HUES6 (cell line): ENCODE results near the gene CFAP100.

ENCODE experiments used
- H3K27ac ChIP-seq: 2 replicates; pipeline ENCODE4 v1.7.0; 2013; ENCODE audit warnings: low read depth, mild to moderate bottlenecking, low read length, inconsistent platforms
- H3K27me3 ChIP-seq: 2 replicates; pipeline ENCODE4 v1.6.1; 2013; ENCODE audit warnings: low read length; ENCODE audit not compliant: control insufficient read depth, insufficient read depth
- H3K36me3 ChIP-seq: 2 replicates; pipeline ENCODE4 v1.6.1; 2013; ENCODE audit warnings: low read length; ENCODE audit not compliant: control insufficient read depth, insufficient read depth
- H3K4me1 ChIP-seq: 2 replicates; pipeline ENCODE4 v1.6.1; 2013; ENCODE audit warnings: low read length; ENCODE audit not compliant: control insufficient read depth, insufficient read depth
- H3K4me3 ChIP-seq: 2 replicates; pipeline ENCODE4 v1.5.1; 2013; ENCODE audit warnings: low read depth, low read length
- H3K9ac ChIP-seq: one replicate; pipeline ENCODE4 v1.6.1; 2013; ENCODE audit warnings: mild to moderate bottlenecking, low read length
- H3K9me3 ChIP-seq: 2 replicates; pipeline ENCODE4 v1.6.1; 2013; ENCODE audit warnings: low read depth, low read length; ENCODE audit not compliant: control insufficient read depth, insufficient read depth

CFAP100 gene

GRCh38 chr3:126448893-126449180, 54.1 kb downstream of the CFAP100 start:
- no peaks in the 10 kb centered on the region for H3K27me3 ChIP-seq
- H3K9me3 ChIP-seq: no peaks in the 10 kb centered on the region
- H3K4me3 ChIP-seq: no peak overlapping the region
- no peak overlapping the region for H3K27ac ChIP-seq
- no peak overlapping the region for H3K9ac ChIP-seq
- H3K36me3 ChIP-seq: peaks cover 48% of the 10 kb centered on the region
- H3K4me1 ChIP-seq: peaks cover 5% of the 10 kb centered on the region; the same call in 1 of the 2 replicates

GRCh38 chr3:126449621-126450051, 54.9 kb downstream of the CFAP100 start:
- no peak overlapping the region for H3K4me3 ChIP-seq
- no peaks in the 10 kb centered on the region for H3K9me3 ChIP-seq
- peaks cover 54% of the 10 kb centered on the region for H3K36me3 ChIP-seq
- H3K27ac ChIP-seq: no peak overlapping the region
- peaks cover 5% of the 10 kb centered on the region; the same call in 1 of the 2 replicates for H3K4me1 ChIP-seq
- H3K9ac ChIP-seq: no peak overlapping the region
- no peaks in the 10 kb centered on the region for H3K27me3 ChIP-seq

- no peaks in the 10 kb centered on the region for H3K9me3 ChIP-seq
- no peak overlapping the region for H3K27ac ChIP-seq
- no peak overlapping the region for H3K4me3 ChIP-seq
- H3K4me1 ChIP-seq: peaks cover 5% of the 10 kb centered on the region; the same call in 1 of the 2 replicates
- no peak overlapping the region for H3K9ac ChIP-seq
- peaks cover 60% of the 10 kb centered on the region for H3K36me3 ChIP-seq
- no peaks in the 10 kb centered on the region for H3K27me3 ChIP-seq
Measured at GRCh38 chr3:126450219-126450618, 55.5 kb downstream of the CFAP100 start.

GRCh38 chr3:126450744-126451143, 56.0 kb downstream of the CFAP100 start:
- Histone ChIP-seq H3K27ac (no peak overlapping the region), H3K36me3 (peaks cover 58% of the 10 kb centered on the region), H3K4me3 (no peak overlapping the region), H3K9ac (no peak overlapping the region), H3K4me1 (peaks cover 5% of the 10 kb centered on the region; the same call in 1 of the 2 replicates), H3K27me3 (no peaks in the 10 kb centered on the region), H3K9me3 (no peaks in the 10 kb centered on the region)

- Histone ChIP-seq H3K27me3 (no peaks in the 10 kb centered on the region), H3K9ac (no peak overlapping the region), H3K4me1 (peaks cover 2% of the 10 kb centered on the region; the same call in 1 of the 2 replicates), H3K4me3 (no peak overlapping the region), H3K36me3 (peaks cover 61% of the 10 kb centered on the region), H3K27ac (no peak overlapping the region), H3K9me3 (no peaks in the 10 kb centered on the region)
Measured at GRCh38 chr3:126451511-126451910, 56.8 kb downstream of the CFAP100 start.

GRCh38 chr3:126452213-126452612, 57.5 kb downstream of the CFAP100 start:
- Histone ChIP-seq H3K27ac (no peak overlapping the region), H3K4me1 (no peaks in the 10 kb centered on the region), H3K9ac (no peak overlapping the region), H3K4me3 (no peak overlapping the region), H3K27me3 (no peaks in the 10 kb centered on the region), H3K36me3 (peaks cover 68% of the 10 kb centered on the region), H3K9me3 (no peaks in the 10 kb centered on the region)

- Histone ChIP-seq H3K9ac (no peak overlapping the region), H3K4me1 (no peaks in the 10 kb centered on the region), H3K27me3 (no peaks in the 10 kb centered on the region), H3K36me3 (peaks cover 78% of the 10 kb centered on the region), H3K9me3 (no peaks in the 10 kb centered on the region), H3K27ac (no peak overlapping the region), H3K4me3 (no peak overlapping the region)
Measured at GRCh38 chr3:126454025-126454424, 59.3 kb downstream of the CFAP100 start.

- Histone ChIP-seq H3K4me1 (no peaks in the 10 kb centered on the region), H3K27me3 (no peaks in the 10 kb centered on the region), H3K4me3 (no peak overlapping the region), H3K9me3 (no peaks in the 10 kb centered on the region), H3K36me3 (peaks cover 84% of the 10 kb centered on the region), H3K9ac (no peak overlapping the region), H3K27ac (no peak overlapping the region)
Measured at GRCh38 chr3:126454437-126455198, 59.9 kb downstream of the CFAP100 start.

- Histone ChIP-seq H3K9me3 (no peaks in the 10 kb centered on the region), H3K9ac (no peak overlapping the region), H3K4me3 (no peak overlapping the region), H3K4me1 (no peaks in the 10 kb centered on the region), H3K27ac (no peak overlapping the region), H3K36me3 (peaks cover 84% of the 10 kb centered on the region), H3K27me3 (no peaks in the 10 kb centered on the region)
Measured at GRCh38 chr3:126456211-126456610, 61.5 kb downstream of the CFAP100 start.

- Histone ChIP-seq H3K27ac (no peak overlapping the region), H3K27me3 (no peaks in the 10 kb centered on the region), H3K9me3 (no peaks in the 10 kb centered on the region), H3K4me3 (no peak overlapping the region), H3K9ac (no peak overlapping the region), H3K36me3 (peaks cover 85% of the 10 kb centered on the region), H3K4me1 (no peaks in the 10 kb centered on the region)
Measured at GRCh38 chr3:126456766-126457388, 62.2 kb downstream of the CFAP100 start.

GRCh38 chr3:126459111-126459762, 64.5 kb downstream of the CFAP100 start:
- Histone ChIP-seq H3K4me3 (no peak overlapping the region), H3K27ac (no peak overlapping the region), H3K27me3 (no peaks in the 10 kb centered on the region), H3K4me1 (no peaks in the 10 kb centered on the region), H3K9ac (no peak overlapping the region), H3K36me3 (peaks cover 88% of the 10 kb centered on the region), H3K9me3 (no peaks in the 10 kb centered on the region)
